K562 (cell line): ENCODE data around the gene THAP9. TPM values are rescaled to one million over a fixed set of nuclear protein-coding genes. Genes with fewer than 3 reads are reported as not detected.

Experiments used
- ARNT ChIP-seq, 2 experiments: fragments of 450-650 bp; IDR thresholded peaks; 2 replicates each; pipeline ENCODE4 v1.6.1; 2016; ENCODE audit warnings: mild to moderate bottlenecking in 1 of 2
- ATF6 ChIP-seq: sonication (generic); formaldehyde crosslinking; IDR thresholded peaks from 2 replicates; pipeline ENCODE4 v1.4.0; 2020; ENCODE audit warnings: mild to moderate bottlenecking, missing genetic modification reagents
- C11orf30 ChIP-seq: fragments of 450-650 bp; IDR thresholded peaks from 2 replicates; pipeline ENCODE4 v1.6.1; 2016; ENCODE audit warnings: low read depth, mild to moderate bottlenecking
- CREM ChIP-seq: IDR thresholded peaks from 2 replicates; pipeline ENCODE4 v1.6.1; 2014; ENCODE audit warnings: antibody characterized with exemption, low read depth
- ETV5 ChIP-seq: sonication (generic); formaldehyde crosslinking; IDR thresholded peaks from 2 replicates; pipeline ENCODE4 v1.4.0; 2020; ENCODE audit warnings: low read depth, mild to moderate bottlenecking, missing genetic modification reagents
- ETV6 ChIP-seq, 3 experiments: fragments of 150-350 bp in 1 of 3; sonication (generic) in 1 of 3; formaldehyde crosslinking in 1 of 3; IDR thresholded peaks; 2 replicates each; pipeline versions ENCODE4 v1.6.1 to v1.8.0; 2014 to 2022; ENCODE audit warnings: borderline replicate concordance in 2 of 3, low read depth in 2 of 3, antibody characterized with exemption in 1 of 3, low read length in 1 of 3, mild to moderate bottlenecking in 1 of 3, missing genetic modification reagents in 1 of 3
- GABPB2 ChIP-seq: fragments of 250-450 bp; sonication (Bioruptor Pico); conservative IDR thresholded peaks from 2 replicates; pipeline ENCODE4 v1.5.1; 2021; ENCODE audit warnings: mild to moderate bottlenecking
- JUND ChIP-seq, 2 experiments: IDR thresholded peaks; 2 replicates in 1 of 2; 3 replicates in 1 of 2; pipeline ENCODE4 v1.6.1; 2011; ENCODE audit warnings: borderline replicate concordance in 2 of 2, low read depth in 2 of 2, low read length in 2 of 2, improper control_type of control experiment in 1 of 2, missing biosample characterization in 1 of 2, missing genetic modification characterization in 1 of 2, missing genetic modification reagents in 1 of 2
- MEF2A ChIP-seq: IDR thresholded peaks from 2 replicates; pipeline ENCODE4 v1.6.1; 2011; ENCODE audit warnings: low read depth, mild to moderate bottlenecking, low read length, moderate library complexity; ENCODE audit not compliant: control insufficient read depth
- MTA3 ChIP-seq: fragments of 450-650 bp; formaldehyde crosslinking; IDR thresholded peaks from 2 replicates; pipeline ENCODE4 v1.6.1; 2017; ENCODE audit warnings: mild to moderate bottlenecking, borderline replicate concordance
- NR2C1 ChIP-seq, 2 experiments: fragments of 450-650 bp; IDR thresholded peaks; 2 replicates each; pipeline ENCODE4 v1.6.1; 2017; ENCODE audit warnings: mild to moderate bottlenecking in 2 of 2, antibody characterized with exemption in 1 of 2, inconsistent platforms in 1 of 2, missing compliant biosample characterization in 1 of 2, missing genetic modification characterization in 1 of 2
- NR4A1 ChIP-seq, 2 experiments: fragments of 250-450 bp in 1 of 2; fragments of 450-650 bp in 1 of 2; sonication (Bioruptor Pico) in 1 of 2; IDR thresholded peaks; 2 replicates each; pipeline versions ENCODE4 v1.4.0 to v1.6.1; 2016 to 2020; ENCODE audit warnings: mild to moderate bottlenecking in 2 of 2, missing compliant biosample characterization in 1 of 2, missing genetic modification characterization in 1 of 2, moderate library complexity in 1 of 2
- POLR2A ChIP-seq: fragments of 450-650 bp; conservative IDR thresholded peaks from 2 replicates; pipeline ENCODE4 v1.6.1; 2016
- RAD51 ChIP-seq: fragments of 450-650 bp; IDR thresholded peaks from 2 replicates; pipeline ENCODE4 v1.7.1; 2016; ENCODE audit warnings: low read depth, mild to moderate bottlenecking, borderline replicate concordance
- SLC30A9 ChIP-seq: fragments of 250-450 bp; sonication (Bioruptor Pico); IDR thresholded peaks from 2 replicates; pipeline ENCODE4 v1.8.0; 2022; ENCODE audit warnings: mild to moderate bottlenecking, moderate library complexity
- TAF7 ChIP-seq: fragments of 450-650 bp; IDR thresholded peaks from 2 replicates; pipeline ENCODE4 v1.6.1; 2016; ENCODE audit warnings: missing genetic modification characterization, missing compliant biosample characterization
- ZNF23 ChIP-seq: fragments of 250-450 bp; sonication (Bioruptor Pico); IDR thresholded peaks from 2 replicates; pipeline ENCODE4 v1.4.0; 2020; ENCODE audit warnings: mild to moderate bottlenecking
- ZNF436 ChIP-seq: fragments of 250-450, 450-650 bp; sonication (Bioruptor Pico); formaldehyde crosslinking; IDR thresholded peaks from 2 replicates; pipeline ENCODE4 v1.7.0; 2020; ENCODE audit warnings: mild to moderate bottlenecking
- ZNF76 ChIP-seq: fragments of 250-450 bp; sonication (Bioruptor Pico); IDR thresholded peaks from 2 replicates; pipeline ENCODE4 v1.4.0; 2020; ENCODE audit warnings: mild to moderate bottlenecking, moderate library complexity, borderline replicate concordance
- ZZZ3 ChIP-seq: fragments of 450-650 bp; IDR thresholded peaks from 2 replicates; pipeline ENCODE4 v1.6.1; 2016; ENCODE audit warnings: antibody characterized with exemption, mild to moderate bottlenecking, moderate library complexity
- polyA plus RNA-seq, 8 experiments: library from polyadenylated mRNA; depleted of rRNA in 4 of 8; stranded (reverse) in 5 of 8; unstranded in 3 of 8; fragments of >200 nt; fragmentation: Nextera tagmentation in 2 of 8; fragmentation: Illumina TruSeq in 1 of 8; extraction: Ambion mirVana in 2 of 8; extraction: Trizol in 1 of 8; gene quantifications; 2 replicates each; pipeline versions ENCODE4 v1.2.1 to v1.2.3, GENCODE V29; 2011 to 2014; ENCODE audit warnings: inconsistent platforms in 1 of 8, missing spikeins in 1 of 8
- total RNA-seq, 7 experiments: library from RNA; depleted of rRNA in 6 of 7; stranded (reverse); fragments of >200 nt in 6 of 7; fragmentation: Illumina TruSeq in 2 of 7; extraction: Trizol in 2 of 7; gene quantifications; 2 replicates each; pipeline versions ENCODE4 v1.2.1 to v1.2.3, GENCODE V29; 2011 to 2021; ENCODE audit warnings: low replicate concordance in 1 of 7
- TF ChIP-seq, protein P1 (sequence below): sonication (generic); formaldehyde crosslinking; IDR thresholded peaks from 2 replicates; pipeline ENCODE4 v1.8.0; 2023; ENCODE audit warnings: missing genetic modification reagents, mild to moderate bottlenecking, borderline replicate concordance
- TF ChIP-seq, protein P2 (sequence below): fragments of 250-450 bp; sonication (Bioruptor Pico); IDR thresholded peaks from 2 replicates; pipeline ENCODE4 v1.8.0; 2021; ENCODE audit warnings: moderate library complexity, mild to moderate bottlenecking, inconsistent platforms

The THAP9 gene
- total and polyA plus RNA-seq, 9 of the 15 experiments (the other 6 are each of a cell fraction or from before 2014, with no cell fraction given): 3.4 to 7.0 (median 5.4) TPM

GRCh38 chr4:82900066-82900410 is 497 bp upstream of the THAP9 start (continued):
- TF ChIP-seq, protein P1, sequence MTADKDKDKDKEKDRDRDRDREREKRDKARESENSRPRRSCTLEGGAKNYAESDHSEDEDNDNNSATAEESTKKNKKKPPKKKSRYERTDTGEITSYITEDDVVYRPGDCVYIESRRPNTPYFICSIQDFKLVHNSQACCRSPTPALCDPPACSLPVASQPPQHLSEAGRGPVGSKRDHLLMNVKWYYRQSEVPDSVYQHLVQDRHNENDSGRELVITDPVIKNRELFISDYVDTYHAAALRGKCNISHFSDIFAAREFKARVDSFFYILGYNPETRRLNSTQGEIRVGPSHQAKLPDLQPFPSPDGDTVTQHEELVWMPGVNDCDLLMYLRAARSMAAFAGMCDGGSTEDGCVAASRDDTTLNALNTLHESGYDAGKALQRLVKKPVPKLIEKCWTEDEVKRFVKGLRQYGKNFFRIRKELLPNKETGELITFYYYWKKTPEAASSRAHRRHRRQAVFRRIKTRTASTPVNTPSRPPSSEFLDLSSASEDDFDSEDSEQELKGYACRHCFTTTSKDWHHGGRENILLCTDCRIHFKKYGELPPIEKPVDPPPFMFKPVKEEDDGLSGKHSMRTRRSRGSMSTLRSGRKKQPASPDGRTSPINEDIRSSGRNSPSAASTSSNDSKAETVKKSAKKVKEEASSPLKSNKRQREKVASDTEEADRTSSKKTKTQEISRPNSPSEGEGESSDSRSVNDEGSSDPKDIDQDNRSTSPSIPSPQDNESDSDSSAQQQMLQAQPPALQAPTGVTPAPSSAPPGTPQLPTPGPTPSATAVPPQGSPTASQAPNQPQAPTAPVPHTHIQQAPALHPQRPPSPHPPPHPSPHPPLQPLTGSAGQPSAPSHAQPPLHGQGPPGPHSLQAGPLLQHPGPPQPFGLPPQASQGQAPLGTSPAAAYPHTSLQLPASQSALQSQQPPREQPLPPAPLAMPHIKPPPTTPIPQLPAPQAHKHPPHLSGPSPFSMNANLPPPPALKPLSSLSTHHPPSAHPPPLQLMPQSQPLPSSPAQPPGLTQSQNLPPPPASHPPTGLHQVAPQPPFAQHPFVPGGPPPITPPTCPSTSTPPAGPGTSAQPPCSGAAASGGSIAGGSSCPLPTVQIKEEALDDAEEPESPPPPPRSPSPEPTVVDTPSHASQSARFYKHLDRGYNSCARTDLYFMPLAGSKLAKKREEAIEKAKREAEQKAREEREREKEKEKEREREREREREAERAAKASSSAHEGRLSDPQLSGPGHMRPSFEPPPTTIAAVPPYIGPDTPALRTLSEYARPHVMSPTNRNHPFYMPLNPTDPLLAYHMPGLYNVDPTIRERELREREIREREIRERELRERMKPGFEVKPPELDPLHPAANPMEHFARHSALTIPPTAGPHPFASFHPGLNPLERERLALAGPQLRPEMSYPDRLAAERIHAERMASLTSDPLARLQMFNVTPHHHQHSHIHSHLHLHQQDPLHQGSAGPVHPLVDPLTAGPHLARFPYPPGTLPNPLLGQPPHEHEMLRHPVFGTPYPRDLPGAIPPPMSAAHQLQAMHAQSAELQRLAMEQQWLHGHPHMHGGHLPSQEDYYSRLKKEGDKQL (CRISPR knock-in tag): no peak
- TF ChIP-seq TAF7 (tag) (peak; percentile 99), MEF2A (no peak), ZNF23 (CRISPR knock-in tag) (no peak), C11orf30 (no peak), SLC30A9 (CRISPR knock-in tag) (no peak), NR2C1 (IDR thresholded peaks at IDR 0.05) (no peak), NR2C1 (tag; IDR thresholded peaks at IDR 0.05) (no peak), ATF6 (CRISPR knock-in tag) (no peak), NR4A1 (CRISPR knock-in tag; IDR thresholded peaks at IDR 0.05) (no peak), NR4A1 (tag; IDR thresholded peaks at IDR 0.05) (no peak), ETV6 (IDR thresholded peaks at IDR 0.05; ENCODE audit: borderline replicate concordance in 1 of 2, low read depth in 2 of 2, low read length in 1 of 2) (no peak), ETV6 (CRISPR knock-in tag; IDR thresholded peaks at IDR 0.05; ENCODE audit: borderline replicate concordance) (no peak), ZNF76 (CRISPR knock-in tag) (no peak), ARNT (IDR thresholded peaks at IDR 0.05) (0 out of 4 replicates have a peak, but pooled peaks of 1 of the 2 experiments have one; percentile 90), POLR2A (no peak), CREM (no peak), ETV5 (CRISPR knock-in tag) (no peak; the same call in 1 of the 2 replicates), MTA3 (no peak), GABPB2 (CRISPR knock-in tag) (no peak), ZZZ3 (no peak), RAD51 (no peak), ZNF436 (CRISPR knock-in tag) (no peak), JUND (IDR thresholded peaks at IDR 0.05; ENCODE audit: borderline replicate concordance, low read depth, low read length) (no peak), JUND (tag; IDR thresholded peaks at IDR 0.05; ENCODE audit: borderline replicate concordance, low read depth, low read length) (no peak; the same call in 2 of the 3 replicates)
- TF ChIP-seq, protein P2, sequence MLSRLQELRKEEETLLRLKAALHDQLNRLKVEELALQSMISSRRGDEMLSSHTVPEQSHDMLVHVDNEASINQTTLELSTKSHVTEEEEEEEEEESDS (CRISPR knock-in tag): no peak
